Gastroesophageal sphincter (tissue), 4 donors: ENCODE measurements around the gene DUSP16. TPM values are rescaled to one million over a fixed set of nuclear protein-coding genes. Genes with fewer than 3 reads are reported as not detected.

ENCODE experiments used
- ATAC-seq: fragments of 150-250 bp; one replicate; pipeline ENCODE4 v1.9.1; 2016; ENCODE audit warnings: mild to moderate bottlenecking, moderate library complexity
- H3K27ac ChIP-seq, 4 donors: fragments of 200-600 bp; sonication (generic) in 3 of 4; 1 replicate in 3 of 4; 2 replicates in 1 of 4; pipeline ENCODE4 v1.5.1; 2016 to 2019
- H3K27me3 ChIP-seq: fragments of 200-600 bp; sonication (generic); one replicate; pipeline ENCODE4 v1.5.1; 2019
- H3K36me3 ChIP-seq, 2 donors: fragments of 200-600 bp; sonication (generic); one replicate each; pipeline ENCODE4 v1.5.1; 2019; ENCODE audit warnings: control low read depth in 1 of 2
- H3K4me1 ChIP-seq, 3 donors: fragments of 200-600 bp; sonication (generic); 1 replicate in 2 of 3; 2 replicates in 1 of 3; pipeline ENCODE4 v1.5.1; 2016 to 2019; ENCODE audit warnings: control low read depth in 2 of 3
- H3K4me3 ChIP-seq, 2 donors: fragments of 200-600 bp; sonication (generic); one replicate each; pipeline ENCODE4 v1.5.1; 2019; ENCODE audit warnings: mild to moderate bottlenecking in 1 of 2, moderate library complexity in 1 of 2
- H3K9me3 ChIP-seq, 3 donors: fragments of 200-600 bp; sonication (generic); one replicate each; pipeline ENCODE4 v1.5.1; 2017 to 2019; ENCODE audit warnings: control low read depth in 2 of 3
- EP300 ChIP-seq: sonication (generic); formaldehyde crosslinking; IDR thresholded peaks from one replicate; pipeline ENCODE4 v1.6.1; 2017; ENCODE audit warnings: antibody characterized with exemption, mild to moderate bottlenecking
- POLR2A ChIP-seq, 2 donors: fragments of 450-650 bp; IDR thresholded peaks; one replicate each; pipeline ENCODE4 v1.6.1; 2017; ENCODE audit warnings: antibody characterized with exemption in 2 of 2, mild to moderate bottlenecking in 2 of 2, moderate library complexity in 1 of 2
- POLR2AphosphoS5 ChIP-seq: sonication (generic); formaldehyde crosslinking; IDR thresholded peaks from one replicate; pipeline ENCODE4 v1.6.1; 2017; ENCODE audit warnings: antibody characterized with exemption
- WGBS, 2 donors: methylation state at CpG; one replicate each; pipeline ENCODE4 v1.1.5; 2018; ENCODE audit warnings: low coverage in 1 of 2; 5-methylcytosine and 5-hydroxymethylcytosine counted together
- total RNA-seq, 4 donors: library from RNA; depleted of rRNA; stranded (reverse); fragments of >200 nt; gene quantifications; one replicate each; pipeline ENCODE4 v1.1.0, GENCODE V29; 2016
- TF ChIP-seq, protein P1 (sequence below), 4 experiments: fragments of 200-600 bp in 2 of 4; fragments of 450-650 bp in 2 of 4; sonication (generic) in 1 of 4; IDR thresholded peaks; one replicate each; pipeline ENCODE4 v1.5.1; 2017 to 2019; ENCODE audit warnings: antibody characterized with exemption in 4 of 4, mild to moderate bottlenecking in 2 of 4, moderate library complexity in 2 of 4

The DUSP16 gene
- total RNA-seq, 4 donors from 2014 or later: 14.7 to 20.1 (median 17.1) TPM

DNA sequence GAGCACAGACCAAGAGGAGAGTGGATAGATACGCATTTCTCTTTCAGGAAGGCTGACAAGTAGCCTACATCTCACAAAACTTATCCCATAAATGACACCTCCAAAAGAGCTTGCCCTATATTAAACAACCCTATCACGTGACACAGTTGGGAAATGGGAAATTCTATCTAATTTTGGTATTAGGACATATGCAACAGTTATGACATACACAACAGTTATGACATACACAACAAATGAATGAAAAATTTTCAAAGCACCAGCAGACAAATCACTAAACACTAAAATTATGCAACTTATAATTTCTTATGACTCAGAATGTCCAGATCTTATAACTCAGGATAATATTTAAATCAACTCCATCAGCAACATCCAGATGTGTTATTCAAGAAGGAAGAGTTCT is 54.1 kb downstream of the DUSP16 start:
- Histone ChIP-seq H3K4me3 (no peak overlapping the region), H3K9me3 (no peaks in the 10 kb centered on the region), H3K4me1 (peaks cover 5 to 62% (median 15%) of the 10 kb centered on the region in 3 donors), H3K36me3 (no peaks in the 10 kb centered on the region), H3K27ac (no peak overlapping the region), H3K27me3 (no peaks in the 10 kb centered on the region)
- peak; percentile 35 for ATAC-seq
- WGBS, 2 donors: 83 to 89% methylated on average over 2 of the region's 2 CpGs
- TF ChIP-seq, protein P1, sequence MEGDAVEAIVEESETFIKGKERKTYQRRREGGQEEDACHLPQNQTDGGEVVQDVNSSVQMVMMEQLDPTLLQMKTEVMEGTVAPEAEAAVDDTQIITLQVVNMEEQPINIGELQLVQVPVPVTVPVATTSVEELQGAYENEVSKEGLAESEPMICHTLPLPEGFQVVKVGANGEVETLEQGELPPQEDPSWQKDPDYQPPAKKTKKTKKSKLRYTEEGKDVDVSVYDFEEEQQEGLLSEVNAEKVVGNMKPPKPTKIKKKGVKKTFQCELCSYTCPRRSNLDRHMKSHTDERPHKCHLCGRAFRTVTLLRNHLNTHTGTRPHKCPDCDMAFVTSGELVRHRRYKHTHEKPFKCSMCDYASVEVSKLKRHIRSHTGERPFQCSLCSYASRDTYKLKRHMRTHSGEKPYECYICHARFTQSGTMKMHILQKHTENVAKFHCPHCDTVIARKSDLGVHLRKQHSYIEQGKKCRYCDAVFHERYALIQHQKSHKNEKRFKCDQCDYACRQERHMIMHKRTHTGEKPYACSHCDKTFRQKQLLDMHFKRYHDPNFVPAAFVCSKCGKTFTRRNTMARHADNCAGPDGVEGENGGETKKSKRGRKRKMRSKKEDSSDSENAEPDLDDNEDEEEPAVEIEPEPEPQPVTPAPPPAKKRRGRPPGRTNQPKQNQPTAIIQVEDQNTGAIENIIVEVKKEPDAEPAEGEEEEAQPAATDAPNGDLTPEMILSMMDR (IDR thresholded peaks at IDR 0.05): no peak
- TF ChIP-seq POLR2A (IDR thresholded peaks at IDR 0.05) (no peak), POLR2AphosphoS5 (no peak), EP300 (no peak)

DNA sequence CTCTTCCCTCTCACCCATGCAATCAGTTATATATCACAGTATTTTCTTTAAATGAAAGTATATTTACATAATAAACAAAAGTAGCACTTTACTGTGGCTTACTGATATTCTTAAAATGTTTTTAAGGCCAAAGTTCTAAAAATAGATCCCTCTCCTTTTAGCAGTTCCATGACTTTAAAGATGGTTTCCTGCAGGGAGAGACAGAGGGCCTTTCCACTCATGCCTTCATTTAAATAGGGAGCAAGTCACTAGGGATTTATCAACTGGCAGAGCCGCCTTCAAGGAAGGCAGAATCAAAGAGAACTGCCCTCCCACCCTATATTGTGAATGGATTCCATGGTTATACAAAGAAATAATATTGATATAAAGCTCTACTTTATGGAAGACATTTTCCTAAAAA is 55.5 kb downstream of the DUSP16 start:
- H3K4me3 ChIP-seq: no peak overlapping the region
- ATAC-seq: no peak
- peak overlapping the region in 2 of 4 donors; percentile 67 to 69 for H3K27ac ChIP-seq
- H3K4me1 ChIP-seq: peaks cover 5 to 49% (median 15%) of the 10 kb centered on the region in 3 donors
- TF ChIP-seq POLR2AphosphoS5: no peak
- no peak for TF ChIP-seq POLR2A (IDR thresholded peaks at IDR 0.05)
- TF ChIP-seq, protein P1 (IDR thresholded peaks at IDR 0.05): no peak
- no peak for TF ChIP-seq EP300
- H3K36me3 ChIP-seq: no peaks in the 10 kb centered on the region
- whole genome bisulfite sequencing, 2 donors: 48 to 83% methylated on average over 1 of the region's 1 CpG
- no peaks in the 10 kb centered on the region for H3K9me3 ChIP-seq
- no peaks in the 10 kb centered on the region for H3K27me3 ChIP-seq

DNA sequence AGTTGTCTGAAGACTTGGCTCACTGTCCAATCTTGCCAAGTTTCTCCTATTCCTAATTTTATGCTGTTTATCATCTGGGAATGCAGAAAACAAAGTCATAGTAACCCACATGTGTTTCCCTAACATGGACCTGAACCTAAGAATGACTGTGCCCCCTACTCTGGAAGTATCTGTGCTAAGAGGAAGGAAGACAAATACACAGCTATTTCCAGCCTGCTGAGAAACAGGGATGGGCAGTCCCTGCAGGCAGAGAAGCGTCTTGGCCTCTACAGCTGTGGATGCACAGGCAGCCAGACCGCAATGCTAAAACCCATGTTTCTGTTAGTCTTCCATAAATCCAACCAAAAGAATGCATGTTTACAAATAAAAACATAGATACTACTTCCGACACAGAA is 56.2 kb downstream of the DUSP16 start:
- Histone ChIP-seq H3K27ac (peak overlapping the region; percentile 51 to 69 (median 66)), H3K4me3 (peak overlapping the region; percentile 15 to 16), H3K36me3 (no peaks in the 10 kb centered on the region), H3K27me3 (no peaks in the 10 kb centered on the region), H3K9me3 (no peaks in the 10 kb centered on the region), H3K4me1 (peaks cover 5 to 45% (median 15%) of the 10 kb centered on the region in 3 donors)
- TF ChIP-seq POLR2A (IDR thresholded peaks at IDR 0.05): no peak
- TF ChIP-seq POLR2AphosphoS5: no peak
- TF ChIP-seq, protein P1 (IDR thresholded peaks at IDR 0.05): no peak
- no peak for TF ChIP-seq EP300
- no peak for ATAC-seq
- 37 to 50% methylated on average over 3 of the region's 3 CpGs for WGBS, 2 donors

DNA sequence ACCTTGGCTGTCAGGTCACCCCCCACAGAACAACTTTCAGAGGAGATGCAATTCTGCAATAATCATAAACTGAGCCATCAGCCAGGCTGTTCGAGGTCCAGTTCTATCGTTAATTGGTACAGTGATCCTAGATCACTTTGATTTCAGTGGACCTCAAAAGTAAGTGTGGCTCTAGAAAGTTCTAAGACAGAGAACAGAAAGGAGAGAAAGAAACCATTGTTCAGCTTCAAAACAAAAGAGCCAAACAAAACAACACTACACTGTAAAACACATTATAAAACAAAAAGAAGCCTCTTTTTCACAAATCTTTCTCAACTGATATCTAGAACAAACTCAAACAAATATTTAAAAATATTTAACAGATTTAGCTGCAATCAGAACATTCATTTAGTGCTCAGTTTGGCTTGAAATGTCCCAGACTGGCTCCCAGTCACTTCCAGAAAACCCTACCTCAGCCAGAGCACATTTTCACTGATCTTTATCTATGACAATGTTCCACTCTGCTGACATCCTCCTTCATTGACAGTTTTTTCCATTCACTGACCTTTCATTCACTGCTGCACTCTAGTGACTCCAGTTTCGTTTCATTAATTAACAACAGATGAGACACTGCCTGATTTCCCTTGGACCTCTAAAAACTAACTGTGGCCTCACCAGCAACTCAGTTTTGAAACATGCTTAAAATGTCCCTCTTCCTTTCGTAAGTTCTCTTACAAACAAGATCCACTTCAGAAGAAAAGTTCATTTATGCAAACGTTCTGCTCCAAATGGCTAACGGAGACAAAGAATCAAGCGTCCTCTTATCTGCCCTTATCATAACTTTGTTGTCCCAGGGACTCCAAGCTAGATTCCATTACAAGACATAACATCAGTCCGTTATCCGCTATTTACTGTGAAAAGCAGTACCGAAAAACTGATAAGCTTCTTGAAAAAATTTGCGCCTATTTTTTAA is 56.8 kb downstream of the DUSP16 start:
- Histone ChIP-seq H3K27me3 (no peaks in the 10 kb centered on the region), H3K9me3 (no peaks in the 10 kb centered on the region), H3K27ac (peak overlapping the region; percentile 51 to 69 (median 66)), H3K36me3 (no peaks in the 10 kb centered on the region), H3K4me3 (peak overlapping the region; percentile 15 to 16), H3K4me1 (peaks cover 5 to 45% (median 15%) of the 10 kb centered on the region in 3 donors)
- peak; percentile 82 for ATAC-seq
- TF ChIP-seq EP300: no peak
- TF ChIP-seq POLR2AphosphoS5: peak; percentile 74
- 25 to 62% methylated on average over 10 to 11 of the region's 11 CpGs for WGBS, 2 donors

DNA sequence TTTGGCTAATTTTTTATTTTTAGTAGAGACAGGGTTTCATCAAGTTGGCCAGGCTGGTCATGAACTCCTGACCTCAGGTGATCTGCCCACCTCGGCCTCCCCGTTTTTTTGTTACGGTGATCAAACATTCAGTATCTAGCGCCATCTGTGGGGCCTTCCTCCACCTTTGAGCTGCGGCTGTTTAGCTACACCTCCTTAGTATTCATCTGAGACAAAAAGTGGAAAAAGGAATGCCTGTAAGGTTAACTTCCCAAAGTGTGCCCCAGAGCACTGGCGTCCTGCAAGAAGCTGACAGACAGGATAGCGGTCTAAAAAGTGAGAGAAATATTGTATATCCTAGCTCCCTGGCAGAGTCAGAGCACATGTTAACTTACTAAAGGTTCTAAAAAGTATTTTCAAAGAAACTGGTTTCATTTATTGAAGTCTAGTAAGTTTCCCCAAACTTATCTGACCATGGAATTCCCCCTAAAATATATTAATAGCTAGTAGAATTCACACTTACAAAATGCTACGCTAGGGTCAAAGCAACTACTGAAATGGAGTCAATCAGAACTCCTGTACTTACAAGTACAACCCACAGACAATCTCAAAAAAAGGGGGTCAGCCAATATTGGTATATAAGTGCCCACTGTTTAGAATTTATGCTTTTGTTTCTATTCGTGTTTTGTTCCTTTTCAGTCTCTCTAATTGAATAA is 59.1 kb downstream of the DUSP16 start:
- WGBS, 2 donors: 73 to 85% methylated on average over 5 of the region's 9 CpGs
- TF ChIP-seq POLR2AphosphoS5 (no peak), EP300 (no peak)
- no peaks in the 10 kb centered on the region for H3K9me3 ChIP-seq
- peaks cover 0 to 4% of the 10 kb centered on the region in 2 donors for H3K36me3 ChIP-seq
- no peak overlapping the region for H3K4me3 ChIP-seq
- H3K27me3 ChIP-seq: no peaks in the 10 kb centered on the region
- H3K27ac ChIP-seq: no peak overlapping the region
- no peak for ATAC-seq
- peaks cover 5 to 40% (median 15%) of the 10 kb centered on the region in 3 donors for H3K4me1 ChIP-seq
